OCI-LY7 (cell line): ENCODE measurements around the gene TMEM114. TPM values are rescaled to one million over a fixed set of nuclear protein-coding genes. Genes with fewer than 3 reads are reported as not detected.

Experiments used
- BruUV-seq: library from RNA; stranded (reverse); fragments of 400-500 nt; replicated peaks from 2 replicates; lab custom pipeline; 2021; lab: Mats Ljungman, UMichigan
- CTCF ChIA-PET: fragments of 300-600 bp; sonication (Branson Sonifier 250); formaldehyde crosslinking; loops from one replicate; lab custom pipeline; 2022; ENCODE audit warnings: antibody characterized with exemption; ENCODE audit not compliant: unreplicated experiment; lab: Charles Lee
- POLR2A ChIA-PET: fragments of 300-600 bp; sonication (Branson Sonifier 250); formaldehyde crosslinking; loops from one replicate; lab custom pipeline; 2022; ENCODE audit warnings: antibody characterized with exemption; lab: Charles Lee
- DNase-seq: peaks from one replicate; pipeline ENCODE4 v3.0.0-alpha.2; 2015; ENCODE audit warnings: low spot score
- H2AFZ ChIP-seq: fragments of 200-600 bp; sonication (generic), shearing (Covaris generic); 2 replicates; pipeline ENCODE4 v1.6.1; 2014; ENCODE audit warnings: mild to moderate bottlenecking, antibody characterized with exemption, low read length, moderate library complexity
- H3K27ac ChIP-seq: fragments of 200-600 bp; sonication (generic); 2 replicates; pipeline ENCODE4 v1.5.1; 2014; ENCODE audit warnings: mixed run types, low read depth, mild to moderate bottlenecking, moderate library complexity, low read length, inconsistent platforms; ENCODE audit not compliant: poor library complexity, severe bottlenecking
- H3K36me3 ChIP-seq: fragments of 200-600 bp; sonication (generic); 2 replicates; pipeline ENCODE4 v1.6.1; 2014; ENCODE audit warnings: mild to moderate bottlenecking, antibody characterized with exemption, low read length, moderate library complexity, mixed read lengths; ENCODE audit not compliant: insufficient read depth
- H3K4me1 ChIP-seq: fragments of 200-600 bp; sonication (generic); 2 replicates; pipeline ENCODE4 v1.5.1; 2014; ENCODE audit warnings: mild to moderate bottlenecking, low read length; ENCODE audit not compliant: insufficient read depth, poor library complexity, severe bottlenecking
- H3K4me2 ChIP-seq: fragments of 200-600 bp; sonication (generic); 2 replicates; pipeline ENCODE4 v1.6.1; 2014; ENCODE audit warnings: mild to moderate bottlenecking, low read length
- H3K4me3 ChIP-seq: fragments of 200-600 bp; sonication (generic); 2 replicates; pipeline ENCODE4 v1.5.1; 2014; ENCODE audit warnings: mild to moderate bottlenecking, low read depth, low read length; ENCODE audit not compliant: poor library complexity, severe bottlenecking
- H3K79me2 ChIP-seq: fragments of 200-600 bp; sonication (generic); 2 replicates; pipeline ENCODE4 v1.6.1; 2016; ENCODE audit warnings: low read depth, mild to moderate bottlenecking, low read length, moderate library complexity, mixed read lengths; ENCODE audit not compliant: insufficient read depth
- H3K9me2 ChIP-seq: fragments of 200-600 bp; sonication (generic); 2 replicates; pipeline ENCODE4 v1.6.1; 2016; ENCODE audit warnings: mild to moderate bottlenecking, low read length, mixed read lengths; ENCODE audit not compliant: insufficient read depth
- H3K9me3 ChIP-seq: fragments of 200-600 bp; sonication (generic); 2 replicates; pipeline ENCODE4 v1.6.1; 2014; ENCODE audit warnings: mild to moderate bottlenecking, mixed run types, low read length, mixed read lengths
- H4K20me1 ChIP-seq: fragments of 200-600 bp; sonication (generic); 2 replicates; pipeline ENCODE4 v1.6.1; 2014; ENCODE audit warnings: mild to moderate bottlenecking, antibody characterized with exemption, low read length, moderate library complexity, mixed read lengths; ENCODE audit not compliant: insufficient read depth
- CTCF ChIP-seq: fragments of 200-600 bp; sonication (generic); conservative IDR thresholded peaks from 2 replicates; pipeline ENCODE4 v1.5.1; 2014; ENCODE audit warnings: mild to moderate bottlenecking, antibody characterized with exemption, low read length, moderate library complexity, mixed read lengths
- EZH2phosphoT487 ChIP-seq: fragments of 200-600 bp; sonication (generic); IDR thresholded peaks from 2 replicates; pipeline ENCODE4 v1.6.1; 2018; ENCODE audit warnings: low read depth, borderline replicate concordance, mild to moderate bottlenecking, mixed run types, antibody characterized with exemption, low read length, moderate library complexity, mixed read lengths
- intact Hi-C: fragments of 100-400 bp; cut with micrococcal nuclease; formaldehyde crosslinking; loops from one replicate; pipeline ENCODE4 v1.10.0; 2022; ENCODE audit not compliant: unreplicated experiment
- total RNA-seq, 2 experiments: library from RNA; depleted of rRNA in 1 of 2; stranded (reverse); fragments of >200 nt in 1 of 2; shearing (Covaris generic) in 1 of 2; gene quantifications; 2 replicates each; pipeline ENCODE4 v1.2.3, GENCODE V29; 2014 to 2022

Gene TMEM114
- total RNA-seq, 2 experiments from 2014 or later = not detected

- TF ChIP-seq CTCF (no peak), EZH2phosphoT487 (no peak)
- H3K9me3 ChIP-seq = no peaks in the 10 kb centered on the region
- no peaks in the 10 kb centered on the region for H3K36me3 ChIP-seq
- no peaks in the 10 kb centered on the region for H4K20me1 ChIP-seq
- no peaks in the 10 kb centered on the region for H3K79me2 ChIP-seq
- DNase-seq = no peak
- CTCF ChIA-PET = no interaction called here
- POLR2A ChIA-PET = no interaction called here
- no peaks in the 10 kb centered on the region for H3K4me1 ChIP-seq
- no peak overlapping the region for H3K27ac ChIP-seq
- intact Hi-C loops = no loop called here
- H3K4me2 ChIP-seq = no peak overlapping the region
- H3K4me3 ChIP-seq = no peak overlapping the region
- BruUV-seq = no TSS peak
- no peak overlapping the region for H2AFZ ChIP-seq
- H3K9me2 ChIP-seq = no peaks in the 10 kb centered on the region
Observed at GRCh38 chr16:8590811-8591210, 500 bp upstream of the TMEM114 start.

- H3K9me3 ChIP-seq = no peaks in the 10 kb centered on the region
- intact Hi-C loops = no loop called here
- no peak overlapping the region for H3K4me3 ChIP-seq
- TF ChIP-seq CTCF (no peak), EZH2phosphoT487 (no peak)
- H3K9me2 ChIP-seq = no peaks in the 10 kb centered on the region
- no TSS peak for BruUV-seq
- no peak for DNase-seq
- no peaks in the 10 kb centered on the region for H4K20me1 ChIP-seq
- H3K4me2 ChIP-seq = no peak overlapping the region
- H3K27ac ChIP-seq = no peak overlapping the region
- H2AFZ ChIP-seq = no peak overlapping the region
- CTCF ChIA-PET = no interaction called here
- no peaks in the 10 kb centered on the region for H3K4me1 ChIP-seq
- H3K36me3 ChIP-seq = no peaks in the 10 kb centered on the region
- H3K79me2 ChIP-seq = no peaks in the 10 kb centered on the region
- POLR2A ChIA-PET = no interaction called here
Observed at GRCh38 chr16:8589057-8589899, 1.0 kb downstream of the TMEM114 start.

GRCh38 chr16:8588682-8589056, 1.6 kb downstream of the TMEM114 start:
- no peak for TF ChIP-seq CTCF
- no peak for TF ChIP-seq EZH2phosphoT487
- Histone ChIP-seq H3K79me2 (no peaks in the 10 kb centered on the region), H2AFZ (no peak overlapping the region), H3K4me2 (no peak overlapping the region), H3K36me3 (no peaks in the 10 kb centered on the region), H4K20me1 (no peaks in the 10 kb centered on the region), H3K9me2 (no peaks in the 10 kb centered on the region), H3K4me1 (no peaks in the 10 kb centered on the region), H3K27ac (no peak overlapping the region), H3K4me3 (no peak overlapping the region), H3K9me3 (no peaks in the 10 kb centered on the region)
- ChIA-PET CTCF (no interaction called here), POLR2A (no interaction called here)
- intact Hi-C loops = no loop called here
- no TSS peak for BruUV-seq
- DNase-seq = no peak
